Upper lobe of right lung (tissue), 1 donor: ENCODE measurements around the gene ADAM10. TPM values are rescaled to one million over a fixed set of nuclear protein-coding genes. Genes with fewer than 3 reads are reported as not detected.

ENCODE experiments used
- ATAC-seq: fragments of 200-7000 bp; cut with Tn5 transposase; one replicate; pipeline ENCODE4 v1.9.1; 2020; ENCODE audit warnings: mild to moderate bottlenecking, moderate library complexity
- DNase-seq: peaks from one replicate; pipeline ENCODE4 v3.0.0-alpha.2; 2020
- H3K27ac ChIP-seq: fragments of 200-600 bp; one replicate; pipeline ENCODE4 v1.8.0; 2022
- H3K27me3 ChIP-seq: fragments of 200-600 bp; one replicate; pipeline ENCODE4 v1.8.0; 2022; ENCODE audit warnings: mild to moderate bottlenecking
- H3K36me3 ChIP-seq: fragments of 200-600 bp; one replicate; pipeline ENCODE4 v1.8.0; 2022
- H3K4me1 ChIP-seq: fragments of 200-600 bp; one replicate; pipeline ENCODE4 v1.8.0; 2022
- H3K4me3 ChIP-seq: fragments of 200-600 bp; one replicate; pipeline ENCODE4 v1.8.0; 2022; ENCODE audit warnings: mild to moderate bottlenecking
- H3K9me3 ChIP-seq: fragments of 200-600 bp; one replicate; pipeline ENCODE4 v1.8.0; 2022
- CTCF ChIP-seq: fragments of 200-600 bp; IDR thresholded peaks from one replicate; pipeline ENCODE4 v1.8.0; 2022; ENCODE audit warnings: antibody characterized with exemption
- intact Hi-C: fragments of 100-400 bp; cut with DNase I; formaldehyde crosslinking; loops from one replicate; pipeline ENCODE4 v1.11.0; 2022
- total RNA-seq: library from RNA; stranded (reverse); fragmentation: NEBNext Ultra II Directional; extraction: Animal tissue kit (Norgen Biotek cat#: 25700); gene quantifications from one replicate; pipeline ENCODE4 v1.2.1, GENCODE V29; 2021
- donor health status: DM: no; HTN: yes; CAD: no; lungs with severe emphysema.

Gene ADAM10
- total RNA-seq, 1 donor from 2014 or later = 139 TPM

- no peak for DNase-seq
- H3K27ac ChIP-seq = no peak overlapping the region
- H3K36me3 ChIP-seq = no peaks in the 10 kb centered on the region
- H3K27me3 ChIP-seq = no peaks in the 10 kb centered on the region
- TF ChIP-seq CTCF = no peak
- no peak overlapping the region for H3K4me3 ChIP-seq
- no peaks in the 10 kb centered on the region for H3K4me1 ChIP-seq
- intact Hi-C loops = no loop called here
- H3K9me3 ChIP-seq = no peaks in the 10 kb centered on the region
- ATAC-seq = no peak
Observed at GRCh38 chr15:58576657-58577056, 172.8 kb downstream of the ADAM10 start.

GRCh38 chr15:58575045-58575786 is 174.3 kb downstream of the ADAM10 start:
- DNase-seq = no peak
- Histone ChIP-seq H3K27me3 (no peaks in the 10 kb centered on the region), H3K36me3 (no peaks in the 10 kb centered on the region), H3K9me3 (no peaks in the 10 kb centered on the region), H3K4me1 (no peaks in the 10 kb centered on the region), H3K27ac (no peak overlapping the region), H3K4me3 (no peak overlapping the region)
- ATAC-seq = no peak
- no peak for TF ChIP-seq CTCF
- intact Hi-C loops = no loop called here

- Histone ChIP-seq H3K36me3 (no peaks in the 10 kb centered on the region), H3K4me1 (no peaks in the 10 kb centered on the region), H3K27me3 (no peaks in the 10 kb centered on the region), H3K9me3 (no peaks in the 10 kb centered on the region), H3K27ac (no peak overlapping the region), H3K4me3 (no peak overlapping the region)
- DNase-seq (no peak), ATAC-seq (no peak)
- TF ChIP-seq CTCF = no peak
- intact Hi-C loops = no loop called here
Observed at GRCh38 chr15:58574631-58575030, 174.9 kb downstream of the ADAM10 start.

GRCh38 chr15:58573270-58573669 is 176.2 kb downstream of the ADAM10 start:
- DNase-seq = no peak
- intact Hi-C loops = no loop called here

GRCh38 chr15:58572521-58572920 is 177.0 kb downstream of the ADAM10 start:
- Histone ChIP-seq H3K9me3 (no peaks in the 10 kb centered on the region), H3K4me1 (no peaks in the 10 kb centered on the region), H3K4me3 (no peak overlapping the region), H3K27ac (no peak overlapping the region), H3K36me3 (no peaks in the 10 kb centered on the region), H3K27me3 (no peaks in the 10 kb centered on the region)
- TF ChIP-seq CTCF = no peak
- intact Hi-C loops = no loop called here
- no peak for ATAC-seq
- DNase-seq = no peak

More at GRCh38 chr15:58573270-58573669, 176.2 kb downstream of the ADAM10 start:
- Histone ChIP-seq H3K27me3 (no peaks in the 10 kb centered on the region), H3K4me1 (no peaks in the 10 kb centered on the region), H3K27ac (no peak overlapping the region), H3K36me3 (no peaks in the 10 kb centered on the region), H3K9me3 (no peaks in the 10 kb centered on the region), H3K4me3 (no peak overlapping the region)
- no peak for TF ChIP-seq CTCF
- no peak for ATAC-seq
